Nucleus accumbens (tissue), 56 donors: Measurements from ENCODE around the gene HEPN1.
A peak's percentile ranks its signal among the peaks of the same experiment; 100 is the strongest.

Experiments
- DNase-seq, 56 donors: peaks; one replicate each; lab custom pipeline; 2025; lab: John Stamatoyannopoulos, UW

HEPN1 gene

GRCh38 chr11:124898263-124898680 is 20.8 kb upstream of the HEPN1 start:
- no peak for DNase-seq

GRCh38 chr11:124898711-124899110 is 20.3 kb upstream of the HEPN1 start:
- peak in 46 of 56 donors; percentile 13 to 75 (median 54) for DNase-seq

- no peak for DNase-seq
Measured at GRCh38 chr11:124899383-124900145, 19.5 kb upstream of the HEPN1 start.

GRCh38 chr11:124900464-124900863 is 18.6 kb upstream of the HEPN1 start:
- DNase-seq: peak in 2 of 56 donors; percentile 43 to 76

GRCh38 chr11:124902616-124903015 is 16.4 kb upstream of the HEPN1 start:
- no peak for DNase-seq

- no peak for DNase-seq
Measured at GRCh38 chr11:124915541-124916369, 3.3 kb upstream of the HEPN1 start.

GRCh38 chr11:124916370-124916710 is 2.7 kb upstream of the HEPN1 start:
- no peak for DNase-seq

GRCh38 chr11:124917115-124917637 is 1.9 kb upstream of the HEPN1 start:
- DNase-seq: peak in 48 of 56 donors; percentile 18 to 91 (median 78)

- DNase-seq: peak in 2 of 56 donors; percentile 30 to 31
Measured at GRCh38 chr11:124919898-124920297, 848 bp downstream of the HEPN1 start.

GRCh38 chr11:124920356-124920755 is 1.3 kb downstream of the HEPN1 start:
- DNase-seq: no peak

GRCh38 chr11:124920870-124921609 is 2.0 kb downstream of the HEPN1 start:
- peak in 16 of 56 donors; percentile 23 to 64 (median 32) for DNase-seq

GRCh38 chr11:124922831-124923230 is 3.8 kb downstream of the HEPN1 start:
- DNase-seq: no peak

GRCh38 chr11:124923296-124923695 is 4.2 kb downstream of the HEPN1 start:
- no peak for DNase-seq

GRCh38 chr11:124928942-124929665 is 10.1 kb downstream of the HEPN1 start:
- DNase-seq: peak in 11 of 56 donors; percentile 12 to 75 (median 30)

- no peak for DNase-seq
Measured at GRCh38 chr11:124930799-124931198, 11.7 kb downstream of the HEPN1 start.

GRCh38 chr11:124934862-124935547 is 16.0 kb downstream of the HEPN1 start:
- no peak for DNase-seq

- DNase-seq: peak in 54 of 56 donors; percentile 23 to 93 (median 72)
Measured at GRCh38 chr11:124935548-124936514, 16.8 kb downstream of the HEPN1 start, which contains the start of gene HEPACAM. TSS of gene HEPACAM (minus strand) at chr11:124936047. CDS start at chr11:124936006, 41 bp downstream.

GRCh38 chr11:124937336-124937935 is 18.4 kb downstream of the HEPN1 start:
- DNase-seq: no peak
